GM13976 (cell line): Measurements from ENCODE around the gene ZNF19.

Experiments
- DNase-seq: peaks from one replicate; pipeline ENCODE4 v3.0.0; 2012; ENCODE audit warnings: low spot score
- in situ Hi-C: fragments of 300-500 bp; cut with MboI; formaldehyde crosslinking; loops from one replicate; pipeline ENCODE4 v1.12.0; 2022; ENCODE audit warnings: low sequenced_read_pairs, mixed read lengths, inconsistent platforms; ENCODE audit not compliant: unreplicated experiment
- TF ChIP-seq, protein P1 (sequence below): IDR thresholded peaks from 2 replicates; pipeline ENCODE4 v1.5.1; 2012; ENCODE audit warnings: borderline replicate concordance, mild to moderate bottlenecking; ENCODE audit not compliant: insufficient read depth; ENCODE audit errors: extremely low read depth, missing control alignments, control extremely low read depth

The ZNF19 gene

DNA sequence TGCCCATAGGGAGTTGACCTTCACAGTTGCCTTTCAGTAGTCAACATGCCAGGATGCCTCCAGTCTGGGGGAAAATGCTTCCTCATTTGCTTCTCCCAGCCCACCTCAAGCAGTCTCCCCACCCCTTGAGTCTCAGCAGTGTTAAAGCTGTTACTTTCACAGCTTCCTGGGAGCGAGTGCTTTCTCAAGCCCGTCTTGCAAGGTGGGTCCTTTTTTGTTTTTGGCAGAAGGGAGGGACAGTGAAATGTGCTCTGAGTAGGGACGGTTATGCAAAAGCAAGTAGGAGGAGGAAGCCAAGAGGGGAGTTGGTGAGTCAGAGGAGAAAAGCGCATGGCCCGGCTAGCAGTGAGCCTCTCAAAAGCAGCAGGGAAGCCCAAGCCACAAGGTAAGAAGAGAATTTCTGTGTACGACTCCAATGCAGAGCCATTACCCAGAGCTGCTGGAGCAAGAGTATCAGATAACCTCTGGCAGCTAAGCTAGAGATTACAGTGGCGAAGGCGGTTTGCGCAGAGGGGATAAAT, 37.0 kb upstream of the ZNF19 start, which contains the start of gene CHST4:
Gene CHST4, plus strand, starts transcription at position 316 of the 521 bp plus-strand sequence. CDS start 10,252 bp downstream, outside the sequence.
- in situ Hi-C loops: no loop called here
- peak; percentile 38 for DNase-seq
- TF ChIP-seq, protein P1, sequence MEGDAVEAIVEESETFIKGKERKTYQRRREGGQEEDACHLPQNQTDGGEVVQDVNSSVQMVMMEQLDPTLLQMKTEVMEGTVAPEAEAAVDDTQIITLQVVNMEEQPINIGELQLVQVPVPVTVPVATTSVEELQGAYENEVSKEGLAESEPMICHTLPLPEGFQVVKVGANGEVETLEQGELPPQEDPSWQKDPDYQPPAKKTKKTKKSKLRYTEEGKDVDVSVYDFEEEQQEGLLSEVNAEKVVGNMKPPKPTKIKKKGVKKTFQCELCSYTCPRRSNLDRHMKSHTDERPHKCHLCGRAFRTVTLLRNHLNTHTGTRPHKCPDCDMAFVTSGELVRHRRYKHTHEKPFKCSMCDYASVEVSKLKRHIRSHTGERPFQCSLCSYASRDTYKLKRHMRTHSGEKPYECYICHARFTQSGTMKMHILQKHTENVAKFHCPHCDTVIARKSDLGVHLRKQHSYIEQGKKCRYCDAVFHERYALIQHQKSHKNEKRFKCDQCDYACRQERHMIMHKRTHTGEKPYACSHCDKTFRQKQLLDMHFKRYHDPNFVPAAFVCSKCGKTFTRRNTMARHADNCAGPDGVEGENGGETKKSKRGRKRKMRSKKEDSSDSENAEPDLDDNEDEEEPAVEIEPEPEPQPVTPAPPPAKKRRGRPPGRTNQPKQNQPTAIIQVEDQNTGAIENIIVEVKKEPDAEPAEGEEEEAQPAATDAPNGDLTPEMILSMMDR: no peak

DNA sequence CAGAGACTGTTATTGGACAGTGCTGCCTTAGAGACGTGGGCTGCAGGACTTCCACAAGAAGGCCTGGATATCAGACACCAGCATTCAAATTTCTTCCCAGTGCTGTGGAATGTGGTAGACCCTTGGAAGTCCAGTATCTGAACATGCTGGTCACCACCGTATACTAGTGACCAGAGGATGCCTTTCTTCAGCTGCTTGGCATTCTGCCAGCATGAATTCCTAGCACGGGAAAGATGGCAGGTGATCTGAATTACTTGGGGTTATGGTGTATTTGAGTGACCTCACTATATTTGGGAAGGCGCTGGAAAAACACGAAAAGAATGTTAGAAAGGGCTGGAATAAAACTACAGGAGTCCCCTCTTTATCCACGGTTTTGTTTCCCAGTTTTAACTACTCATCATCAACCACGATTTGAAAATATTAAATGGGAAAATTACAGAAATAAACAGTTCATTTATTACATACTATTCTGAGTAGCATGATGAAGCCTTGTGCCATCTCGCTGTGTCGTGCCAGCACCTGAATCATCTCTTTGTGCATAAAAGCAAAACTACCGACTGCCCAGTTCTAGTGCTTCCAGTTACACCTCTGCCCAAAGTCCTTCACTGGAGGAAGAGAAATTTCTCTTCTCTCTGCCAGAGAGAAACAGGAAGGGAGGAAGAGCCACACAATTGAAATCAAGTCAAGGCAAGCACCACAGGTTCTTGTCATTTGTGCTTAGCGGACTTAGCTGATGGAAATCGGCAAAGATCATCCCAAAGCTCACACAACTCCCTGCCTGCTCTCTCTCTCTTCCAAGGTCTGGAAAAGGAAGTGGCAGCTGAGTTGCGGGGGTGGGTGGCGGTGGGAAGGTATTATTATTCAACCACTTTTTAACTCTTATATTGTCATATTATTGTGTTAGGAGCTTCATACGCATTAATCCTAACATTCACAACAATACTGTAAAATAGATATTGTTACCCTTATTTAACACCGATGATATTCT, 35.7 kb upstream of the ZNF19 start:
- in situ Hi-C loops: no loop called here
- no peak for DNase-seq
- TF ChIP-seq, protein P1: no peak

DNA sequence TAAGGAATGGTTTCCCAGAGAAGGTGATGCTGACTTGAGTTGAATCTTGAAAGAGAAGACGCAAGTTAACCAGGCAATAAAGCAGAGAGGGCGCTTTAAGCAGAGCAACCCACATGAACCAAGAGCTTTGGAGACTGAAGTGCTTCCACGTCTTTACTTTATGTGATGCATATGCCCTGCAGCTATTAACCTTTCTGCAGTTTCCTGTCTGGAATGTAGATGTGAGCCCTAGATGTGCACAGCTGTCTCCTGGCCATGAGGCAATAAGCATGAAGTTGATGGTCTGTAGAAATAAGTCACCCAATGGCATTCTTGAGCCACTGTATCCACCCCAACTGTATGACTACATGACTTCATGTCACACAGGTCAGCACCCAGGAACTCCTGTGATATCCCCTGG, 31.4 kb upstream of the ZNF19 start:
- in situ Hi-C loops: no loop called here

DNA sequence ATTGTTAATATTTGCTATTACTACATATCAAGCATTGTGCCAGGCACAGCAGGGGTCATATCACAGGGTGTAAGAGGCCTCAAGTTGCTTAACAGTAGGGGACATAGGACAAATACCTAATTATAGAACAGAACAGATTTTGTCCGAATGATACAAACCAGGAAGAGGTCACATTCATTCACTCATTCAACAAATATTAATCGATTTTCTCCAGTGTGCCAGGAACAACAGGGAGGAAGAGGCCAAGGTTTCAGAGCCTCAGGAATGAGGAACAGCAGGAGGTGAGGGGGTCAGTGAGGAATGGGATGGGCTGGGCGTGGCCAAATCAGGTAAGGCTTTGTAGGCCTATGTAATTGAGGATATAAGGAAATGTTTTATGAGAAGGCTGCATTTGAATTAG, 25.9 kb upstream of the ZNF19 start:
- TF ChIP-seq, protein P1: no peak

More for the DNA sequence above, 31.4 kb upstream of the ZNF19 start:
- no peak for DNase-seq
- TF ChIP-seq, protein P1: no peak

DNA sequence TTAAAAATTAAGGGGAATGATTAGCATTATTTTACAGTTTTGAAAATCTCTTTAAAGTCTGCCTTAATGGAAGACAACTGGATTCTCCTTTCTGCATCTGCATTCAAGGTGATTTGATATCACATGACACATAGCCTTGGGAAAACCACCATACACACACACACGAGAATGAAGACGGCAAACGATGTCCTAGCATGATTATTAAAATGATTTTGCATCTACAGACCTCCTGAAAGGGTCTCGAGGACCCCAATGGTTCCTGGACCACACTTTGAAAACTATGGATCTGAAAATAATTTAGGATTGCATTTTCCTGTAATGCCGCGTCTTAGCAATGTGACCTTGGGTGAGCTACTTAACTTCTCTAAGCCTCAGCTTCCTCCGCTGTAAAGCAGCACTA, 25.4 kb upstream of the ZNF19 start:
- TF ChIP-seq, protein P1: no peak

More for the DNA sequence above, 25.9 kb upstream of the ZNF19 start:
- in situ Hi-C loops: no loop called here
- DNase-seq: no peak

DNA sequence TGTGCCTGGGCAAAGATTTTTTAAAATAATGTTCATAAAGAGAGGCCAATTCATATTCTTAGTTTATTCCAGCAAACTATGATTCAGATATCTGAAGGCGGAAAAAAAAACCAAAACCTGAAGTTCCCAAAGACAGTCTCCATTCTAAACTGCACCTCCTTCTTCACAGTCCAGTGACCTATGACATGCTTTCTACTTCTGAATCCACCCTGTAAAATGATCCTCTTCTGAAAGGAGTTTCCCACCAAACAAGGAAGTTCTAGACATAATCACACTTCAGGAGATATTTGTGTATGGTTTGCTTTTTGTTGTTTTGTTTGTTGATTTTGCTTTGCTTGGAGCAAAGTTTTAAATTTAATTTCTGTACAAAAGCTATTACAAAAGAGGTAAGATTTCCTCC, 24.2 kb upstream of the ZNF19 start:
- no peak for DNase-seq
- in situ Hi-C loops: no loop called here
- TF ChIP-seq, protein P1: no peak

More for the DNA sequence above, 25.4 kb upstream of the ZNF19 start:
- no peak for DNase-seq
- in situ Hi-C loops: no loop called here
